Measurements from ENCODE around the gene NOTCH4.
"Not testable (repeated sequence)": the region's sequence is repeated elsewhere in the genome, so short reads cannot be mapped to it uniquely, and the experiment has no call there.

Gene NOTCH4

GRCh38 chr6:32191696-32192607, 31.9 kb downstream of the NOTCH4 start:
- DNase-seq (ENCODE audit: low spot score) = no peak
- no peak for TF ChIP-seq CTCF (IDR thresholded peaks at IDR 0.05; ENCODE audit: extremely low read depth, missing control alignments)

- DNase-seq (ENCODE audit: low spot score) = no peak
- no peak for TF ChIP-seq CTCF (IDR thresholded peaks at IDR 0.05; ENCODE audit: extremely low read depth, missing control alignments)
Measured at GRCh38 chr6:32190911-32191677, 32.8 kb downstream of the NOTCH4 start.

- peak; percentile 89 for DNase-seq (ENCODE audit: low spot score)
- no peak for TF ChIP-seq CTCF (IDR thresholded peaks at IDR 0.05; ENCODE audit: extremely low read depth, missing control alignments)
Measured at GRCh38 chr6:32190054-32190851, 33.6 kb downstream of the NOTCH4 start, which contains the start of gene PBX2. Gene PBX2 (minus strand): TSS chr6:32190202. CDS start chr6:32189915, 287 bp downstream.

GRCh38 chr6:32189742-32190053, 34.2 kb downstream of the NOTCH4 start:
- no peak for DNase-seq (ENCODE audit: low spot score)
- no peak for TF ChIP-seq CTCF (IDR thresholded peaks at IDR 0.05; ENCODE audit: extremely low read depth, missing control alignments)

- DNase-seq (ENCODE audit: low spot score) = no peak
- no peak for TF ChIP-seq CTCF (IDR thresholded peaks at IDR 0.05; ENCODE audit: extremely low read depth, missing control alignments)
Measured at GRCh38 chr6:32189069-32189741, 34.7 kb downstream of the NOTCH4 start.

- TF ChIP-seq CTCF (IDR thresholded peaks at IDR 0.05; ENCODE audit: extremely low read depth, missing control alignments) = no peak
- no peak for DNase-seq (ENCODE audit: low spot score)
Measured at GRCh38 chr6:32188381-32189068, 35.3 kb downstream of the NOTCH4 start.

GRCh38 chr6:32187725-32188380, 36.0 kb downstream of the NOTCH4 start:
- DNase-seq (ENCODE audit: low spot score) = not testable (repeated sequence)
